OCI-LY7 (cell line): ENCODE measurements around the gene ZNF23. TPM values are rescaled to one million over a fixed set of nuclear protein-coding genes. Genes with fewer than 3 reads are reported as not detected.

Experiments
- BruUV-seq: library from RNA; stranded (reverse); fragments of 400-500 nt; replicated peaks from 2 replicates; lab custom pipeline; 2021; lab: Mats Ljungman, UMichigan
- CTCF ChIA-PET: fragments of 300-600 bp; sonication (Branson Sonifier 250); formaldehyde crosslinking; loops from one replicate; lab custom pipeline; 2022; ENCODE audit warnings: antibody characterized with exemption; ENCODE audit not compliant: unreplicated experiment; lab: Charles Lee
- POLR2A ChIA-PET: fragments of 300-600 bp; sonication (Branson Sonifier 250); formaldehyde crosslinking; loops from one replicate; lab custom pipeline; 2022; ENCODE audit warnings: antibody characterized with exemption; lab: Charles Lee
- DNase-seq: peaks from one replicate; pipeline ENCODE4 v3.0.0-alpha.2; 2015; ENCODE audit warnings: low spot score
- H2AFZ ChIP-seq: fragments of 200-600 bp; sonication (generic), shearing (Covaris generic); 2 replicates; pipeline ENCODE4 v1.6.1; 2014; ENCODE audit warnings: mild to moderate bottlenecking, antibody characterized with exemption, low read length, moderate library complexity
- H3K27ac ChIP-seq: fragments of 200-600 bp; sonication (generic); 2 replicates; pipeline ENCODE4 v1.5.1; 2014; ENCODE audit warnings: mixed run types, low read depth, mild to moderate bottlenecking, moderate library complexity, low read length, inconsistent platforms; ENCODE audit not compliant: poor library complexity, severe bottlenecking
- H3K36me3 ChIP-seq: fragments of 200-600 bp; sonication (generic); 2 replicates; pipeline ENCODE4 v1.6.1; 2014; ENCODE audit warnings: mild to moderate bottlenecking, antibody characterized with exemption, low read length, moderate library complexity, mixed read lengths; ENCODE audit not compliant: insufficient read depth
- H3K4me1 ChIP-seq: fragments of 200-600 bp; sonication (generic); 2 replicates; pipeline ENCODE4 v1.5.1; 2014; ENCODE audit warnings: mild to moderate bottlenecking, low read length; ENCODE audit not compliant: insufficient read depth, poor library complexity, severe bottlenecking
- H3K4me2 ChIP-seq: fragments of 200-600 bp; sonication (generic); 2 replicates; pipeline ENCODE4 v1.6.1; 2014; ENCODE audit warnings: mild to moderate bottlenecking, low read length
- H3K4me3 ChIP-seq: fragments of 200-600 bp; sonication (generic); 2 replicates; pipeline ENCODE4 v1.5.1; 2014; ENCODE audit warnings: mild to moderate bottlenecking, low read depth, low read length; ENCODE audit not compliant: poor library complexity, severe bottlenecking
- H3K79me2 ChIP-seq: fragments of 200-600 bp; sonication (generic); 2 replicates; pipeline ENCODE4 v1.6.1; 2016; ENCODE audit warnings: low read depth, mild to moderate bottlenecking, low read length, moderate library complexity, mixed read lengths; ENCODE audit not compliant: insufficient read depth
- H3K9me2 ChIP-seq: fragments of 200-600 bp; sonication (generic); 2 replicates; pipeline ENCODE4 v1.6.1; 2016; ENCODE audit warnings: mild to moderate bottlenecking, low read length, mixed read lengths; ENCODE audit not compliant: insufficient read depth
- H3K9me3 ChIP-seq: fragments of 200-600 bp; sonication (generic); 2 replicates; pipeline ENCODE4 v1.6.1; 2014; ENCODE audit warnings: mild to moderate bottlenecking, mixed run types, low read length, mixed read lengths
- H4K20me1 ChIP-seq: fragments of 200-600 bp; sonication (generic); 2 replicates; pipeline ENCODE4 v1.6.1; 2014; ENCODE audit warnings: mild to moderate bottlenecking, antibody characterized with exemption, low read length, moderate library complexity, mixed read lengths; ENCODE audit not compliant: insufficient read depth
- EZH2phosphoT487 ChIP-seq: fragments of 200-600 bp; sonication (generic); IDR thresholded peaks from 2 replicates; pipeline ENCODE4 v1.6.1; 2018; ENCODE audit warnings: low read depth, borderline replicate concordance, mild to moderate bottlenecking, mixed run types, antibody characterized with exemption, low read length, moderate library complexity, mixed read lengths
- intact Hi-C: fragments of 100-400 bp; cut with micrococcal nuclease; formaldehyde crosslinking; loops from one replicate; pipeline ENCODE4 v1.10.0; 2022; ENCODE audit not compliant: unreplicated experiment
- total RNA-seq, 2 experiments: library from RNA; depleted of rRNA in 1 of 2; stranded (reverse); fragments of >200 nt in 1 of 2; shearing (Covaris generic) in 1 of 2; gene quantifications; 2 replicates each; pipeline ENCODE4 v1.2.3, GENCODE V29; 2014 to 2022
- TF ChIP-seq, protein P1 (sequence below): fragments of 200-600 bp; sonication (generic); conservative IDR thresholded peaks from 2 replicates; pipeline ENCODE4 v1.5.1; 2014; ENCODE audit warnings: mild to moderate bottlenecking, antibody characterized with exemption, low read length, moderate library complexity, mixed read lengths

The ZNF23 gene
- total RNA-seq, 2 experiments from 2014 or later = 7.4 to 11.8 TPM

- H4K20me1 ChIP-seq = no peaks in the 10 kb centered on the region
- H3K4me1 ChIP-seq = no peaks in the 10 kb centered on the region
- no peaks in the 10 kb centered on the region for H3K9me2 ChIP-seq
- DNase-seq = no peak
- TF ChIP-seq, protein P1, sequence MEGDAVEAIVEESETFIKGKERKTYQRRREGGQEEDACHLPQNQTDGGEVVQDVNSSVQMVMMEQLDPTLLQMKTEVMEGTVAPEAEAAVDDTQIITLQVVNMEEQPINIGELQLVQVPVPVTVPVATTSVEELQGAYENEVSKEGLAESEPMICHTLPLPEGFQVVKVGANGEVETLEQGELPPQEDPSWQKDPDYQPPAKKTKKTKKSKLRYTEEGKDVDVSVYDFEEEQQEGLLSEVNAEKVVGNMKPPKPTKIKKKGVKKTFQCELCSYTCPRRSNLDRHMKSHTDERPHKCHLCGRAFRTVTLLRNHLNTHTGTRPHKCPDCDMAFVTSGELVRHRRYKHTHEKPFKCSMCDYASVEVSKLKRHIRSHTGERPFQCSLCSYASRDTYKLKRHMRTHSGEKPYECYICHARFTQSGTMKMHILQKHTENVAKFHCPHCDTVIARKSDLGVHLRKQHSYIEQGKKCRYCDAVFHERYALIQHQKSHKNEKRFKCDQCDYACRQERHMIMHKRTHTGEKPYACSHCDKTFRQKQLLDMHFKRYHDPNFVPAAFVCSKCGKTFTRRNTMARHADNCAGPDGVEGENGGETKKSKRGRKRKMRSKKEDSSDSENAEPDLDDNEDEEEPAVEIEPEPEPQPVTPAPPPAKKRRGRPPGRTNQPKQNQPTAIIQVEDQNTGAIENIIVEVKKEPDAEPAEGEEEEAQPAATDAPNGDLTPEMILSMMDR = no peak
- TF ChIP-seq EZH2phosphoT487 = no peak
- H3K27ac ChIP-seq = no peak overlapping the region
- H3K79me2 ChIP-seq = no peaks in the 10 kb centered on the region
- POLR2A ChIA-PET = no interaction called here
- BruUV-seq = no TSS peak
- CTCF ChIA-PET = interaction anchor here (0.9 to 1.5 kb wide), 2 partner anchors 64 to 110 kb away, joined by 3 to 7 read pairs; no protein-coding TSS in a partner anchor
- H3K36me3 ChIP-seq = no peaks in the 10 kb centered on the region
- H3K4me2 ChIP-seq = no peak overlapping the region
- intact Hi-C loops = no loop called here
- H3K9me3 ChIP-seq = no peaks in the 10 kb centered on the region
- H2AFZ ChIP-seq = no peak overlapping the region
- no peak overlapping the region for H3K4me3 ChIP-seq
These were observed 38.9 kb upstream of the ZNF23 start for GRCh38 chr16:71500964-71501363.

GRCh38 chr16:71499775-71500364 lies 37.8 kb upstream of the ZNF23 start:
- CTCF ChIA-PET = interaction anchor here (0.6 to 1.4 kb wide), 3 partner anchors 16 to 111 kb away, joined by 3 to 5 read pairs (median 4); no protein-coding TSS in a partner anchor
- H3K4me1 ChIP-seq = no peaks in the 10 kb centered on the region
- H3K9me2 ChIP-seq = no peaks in the 10 kb centered on the region
- no peak for TF ChIP-seq EZH2phosphoT487
- TF ChIP-seq, protein P1 = peak; percentile 93
- H4K20me1 ChIP-seq = no peaks in the 10 kb centered on the region
- no peaks in the 10 kb centered on the region for H3K79me2 ChIP-seq
- no TSS peak for BruUV-seq
- no peak overlapping the region for H3K27ac ChIP-seq
- H2AFZ ChIP-seq = no peak overlapping the region
- no peaks in the 10 kb centered on the region for H3K36me3 ChIP-seq
- peak; percentile 69 for DNase-seq
- H3K9me3 ChIP-seq = no peaks in the 10 kb centered on the region
- intact Hi-C loops = loop anchor here (1.0 kb wide), 2 partner anchors 88 to 111 kb away; no protein-coding TSS in a partner anchor
- no peak overlapping the region for H3K4me2 ChIP-seq
- POLR2A ChIA-PET = interaction anchor here (0.7 to 0.8 kb wide), 2 partner anchors 18 to 97 kb away, joined by 4 read pairs; no protein-coding TSS in a partner anchor
- no peak overlapping the region for H3K4me3 ChIP-seq

GRCh38 chr16:71498031-71498430 lies 36.0 kb upstream of the ZNF23 start:
- H3K9me2 ChIP-seq = no peaks in the 10 kb centered on the region
- DNase-seq = no peak
- H3K27ac ChIP-seq = no peak overlapping the region
- H3K79me2 ChIP-seq = no peaks in the 10 kb centered on the region
- TF ChIP-seq EZH2phosphoT487 = no peak
- TF ChIP-seq, protein P1 = no peak
- CTCF ChIA-PET = interaction anchor here (0.7 kb wide), 1 partner anchor 68 kb away, joined by 3 read pairs; no protein-coding TSS in a partner anchor
- H3K4me1 ChIP-seq = no peaks in the 10 kb centered on the region
- no TSS peak for BruUV-seq
- POLR2A ChIA-PET = interaction anchor here (0.6 kb wide), 1 partner anchor 271 kb away, joined by 3 read pairs; no protein-coding TSS in a partner anchor
- H3K4me2 ChIP-seq = no peak overlapping the region
- H3K9me3 ChIP-seq = no peaks in the 10 kb centered on the region
- H3K4me3 ChIP-seq = no peak overlapping the region
- no peak overlapping the region for H2AFZ ChIP-seq
- no peaks in the 10 kb centered on the region for H4K20me1 ChIP-seq
- no peaks in the 10 kb centered on the region for H3K36me3 ChIP-seq
- intact Hi-C loops = no loop called here
